GM10847 (cell line): ENCODE results near the gene HPRT1.

Source experiments
- POLR2A ChIP-seq: IDR thresholded peaks from 2 replicates; pipeline ENCODE4 v1.6.1; 2011; ENCODE audit not compliant: insufficient read length; ENCODE audit errors: extremely low read depth

The HPRT1 gene

GRCh38 chrX:134460862-134461220 lies 876 bp downstream of the HPRT1 start:
- no peak for TF ChIP-seq POLR2A

DNA sequence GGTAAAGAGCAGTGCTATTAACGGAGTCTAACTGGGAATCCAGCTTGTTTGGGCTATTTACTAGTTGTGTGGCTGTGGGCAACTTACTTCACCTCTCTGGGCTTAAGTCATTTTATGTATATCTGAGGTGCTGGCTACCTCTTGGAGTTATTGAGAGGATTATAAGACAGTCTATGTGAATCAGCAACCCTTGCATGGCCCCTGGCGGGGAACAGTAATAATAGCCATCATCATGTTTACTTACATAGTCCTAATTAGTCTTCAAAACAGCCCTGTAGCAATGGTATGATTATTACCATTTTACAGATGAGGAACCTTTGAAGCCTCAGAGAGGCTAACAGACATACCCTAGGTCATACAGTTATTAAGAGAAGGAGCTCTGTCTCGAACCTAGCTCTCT lies 1.5 kb downstream of the HPRT1 start:
- TF ChIP-seq POLR2A = no peak

GRCh38 chrX:134462927-134463326 lies 3.0 kb downstream of the HPRT1 start:
- TF ChIP-seq POLR2A = no peak

- TF ChIP-seq POLR2A = no peak
Observed at GRCh38 chrX:134469486-134469885, 9.5 kb downstream of the HPRT1 start.

DNA sequence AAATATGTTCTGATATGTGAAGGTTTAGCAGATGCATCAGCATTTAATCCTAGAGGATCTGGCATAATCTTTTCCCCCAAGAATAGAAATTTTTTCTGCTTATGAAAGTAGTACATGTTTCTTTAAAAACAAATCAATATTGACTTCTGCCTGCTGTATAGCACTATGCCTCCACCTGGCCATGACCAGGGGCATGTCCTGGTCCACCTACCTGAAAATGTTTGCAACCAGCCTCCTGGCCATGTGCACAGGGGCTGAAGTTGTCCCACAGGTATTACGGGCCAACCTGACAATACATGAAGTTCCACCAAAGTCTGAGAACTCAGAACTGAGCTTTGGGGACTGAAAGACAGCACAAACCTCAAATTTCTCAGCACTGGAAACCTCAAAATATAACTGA lies 10.0 kb downstream of the HPRT1 start:
- TF ChIP-seq POLR2A = no peak

DNA sequence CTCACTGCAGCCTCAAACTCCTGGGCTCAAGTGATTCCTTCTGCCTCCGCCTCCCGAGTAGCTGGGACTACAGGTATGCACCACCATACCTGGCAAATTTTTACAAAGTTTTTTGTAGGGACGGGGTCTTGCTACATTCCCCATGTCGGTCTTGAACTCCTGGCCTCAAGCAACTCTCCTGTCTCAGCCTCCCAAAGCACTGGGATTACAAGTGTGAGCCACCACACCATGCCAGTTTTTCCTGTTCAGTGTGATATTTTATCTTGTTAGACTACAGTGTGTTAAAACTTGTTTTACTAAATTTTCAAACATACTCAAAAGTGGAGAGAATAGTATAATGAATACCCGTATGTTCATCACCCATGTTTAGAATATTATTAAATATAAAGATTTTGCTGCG lies 12.1 kb downstream of the HPRT1 start:
- no peak for TF ChIP-seq POLR2A

DNA sequence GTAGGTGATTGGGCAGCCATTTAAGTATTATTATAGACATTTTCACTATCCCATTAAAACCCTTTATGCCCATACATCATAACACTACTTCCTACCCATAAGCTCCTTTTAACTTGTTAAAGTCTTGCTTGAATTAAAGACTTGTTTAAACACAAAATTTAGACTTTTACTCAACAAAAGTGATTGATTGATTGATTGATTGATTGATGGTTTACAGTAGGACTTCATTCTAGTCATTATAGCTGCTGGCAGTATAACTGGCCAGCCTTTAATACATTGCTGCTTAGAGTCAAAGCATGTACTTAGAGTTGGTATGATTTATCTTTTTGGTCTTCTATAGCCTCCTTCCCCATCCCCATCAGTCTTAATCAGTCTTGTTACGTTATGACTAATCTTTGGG lies 16.3 kb downstream of the HPRT1 start:
- no peak for TF ChIP-seq POLR2A

DNA sequence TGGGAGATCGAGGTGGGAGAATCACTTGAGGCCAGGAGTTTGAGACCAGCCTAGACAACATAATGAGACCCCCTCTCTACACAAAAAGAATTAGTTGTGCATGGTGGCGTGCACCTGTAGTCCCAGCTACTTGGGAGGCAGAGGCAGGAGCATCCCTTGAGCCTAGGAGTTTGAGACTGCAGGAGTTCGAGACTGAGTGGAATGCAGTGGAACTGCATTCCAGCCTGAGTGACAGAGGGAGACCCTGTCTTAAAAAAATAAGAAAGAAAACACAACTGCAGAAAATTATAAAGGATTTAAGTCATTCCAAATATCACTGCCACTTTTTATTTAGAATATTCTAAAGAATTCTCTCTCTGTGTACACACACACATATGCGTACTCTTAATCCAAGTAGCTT lies 18.4 kb downstream of the HPRT1 start:
- TF ChIP-seq POLR2A = no peak

GRCh38 chrX:134480061-134480460 lies 20.1 kb downstream of the HPRT1 start:
- TF ChIP-seq POLR2A = no peak

DNA sequence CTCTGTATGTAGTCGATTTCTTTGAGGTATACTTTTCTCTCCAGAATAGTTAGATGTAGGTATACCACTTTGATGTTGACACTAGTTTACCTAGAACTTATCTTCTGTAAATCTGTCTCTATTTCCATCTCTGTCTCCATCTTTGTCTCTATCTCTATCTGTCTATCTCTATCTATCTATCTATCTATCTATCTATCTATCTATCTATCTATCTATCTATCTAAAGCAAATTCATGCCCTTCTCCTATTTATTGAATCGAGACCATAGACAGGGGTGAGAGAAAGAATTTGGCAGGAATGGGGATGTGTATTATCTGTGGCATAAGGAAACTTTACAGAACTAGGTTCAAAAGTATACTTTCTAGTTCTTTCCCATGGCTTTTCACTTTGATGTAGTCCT lies 21.4 kb downstream of the HPRT1 start:
- no peak for TF ChIP-seq POLR2A

DNA sequence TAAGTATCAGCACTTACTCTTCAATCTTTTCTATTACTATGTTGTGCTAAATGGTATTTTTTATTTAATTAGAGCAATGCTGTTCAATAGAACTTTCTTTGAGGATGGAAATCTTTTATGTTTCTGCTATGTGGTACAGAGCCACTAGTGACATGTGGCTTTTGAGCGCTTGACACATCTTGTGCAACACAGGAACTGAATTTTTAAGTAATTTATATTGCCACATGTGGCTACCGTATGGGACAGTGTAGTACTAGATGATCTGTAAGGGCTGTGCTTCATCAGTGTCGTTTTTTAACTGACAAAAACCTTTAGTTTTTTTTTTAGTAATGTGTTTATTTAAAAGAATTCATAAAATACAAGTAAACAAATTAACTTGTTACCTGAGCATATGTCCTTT lies 22.4 kb downstream of the HPRT1 start:
- no peak for TF ChIP-seq POLR2A

- no peak for TF ChIP-seq POLR2A
Observed at GRCh38 chrX:134484039-134484438, 24.1 kb downstream of the HPRT1 start.

DNA sequence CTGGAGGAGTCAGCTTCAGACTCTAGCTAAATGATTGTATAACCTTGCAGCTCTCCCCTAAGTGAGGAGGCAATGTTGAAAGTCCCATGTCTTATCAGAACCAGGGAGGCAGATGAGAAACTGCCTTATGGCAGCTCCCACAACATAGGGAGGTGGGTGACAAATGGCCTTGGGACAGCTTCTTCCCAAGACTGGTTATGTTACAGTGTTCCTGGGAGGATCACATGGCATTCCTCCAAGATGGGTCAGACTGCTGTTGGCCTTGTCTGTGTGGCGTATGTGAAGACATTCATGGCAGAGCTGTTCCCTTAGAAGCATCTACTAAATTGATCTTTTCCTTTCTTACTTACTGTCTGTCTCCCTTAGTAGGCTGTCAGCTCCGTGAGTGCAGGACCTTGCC lies 42.0 kb downstream of the HPRT1 start:
- TF ChIP-seq POLR2A = no peak

GRCh38 chrX:134502686-134503085 lies 42.7 kb downstream of the HPRT1 start:
- no peak for TF ChIP-seq POLR2A

- TF ChIP-seq POLR2A = no peak
Observed at GRCh38 chrX:134512566-134512965, 52.6 kb downstream of the HPRT1 start.

- TF ChIP-seq POLR2A = no peak
Observed at GRCh38 chrX:134513091-134513490, 53.1 kb downstream of the HPRT1 start.

DNA sequence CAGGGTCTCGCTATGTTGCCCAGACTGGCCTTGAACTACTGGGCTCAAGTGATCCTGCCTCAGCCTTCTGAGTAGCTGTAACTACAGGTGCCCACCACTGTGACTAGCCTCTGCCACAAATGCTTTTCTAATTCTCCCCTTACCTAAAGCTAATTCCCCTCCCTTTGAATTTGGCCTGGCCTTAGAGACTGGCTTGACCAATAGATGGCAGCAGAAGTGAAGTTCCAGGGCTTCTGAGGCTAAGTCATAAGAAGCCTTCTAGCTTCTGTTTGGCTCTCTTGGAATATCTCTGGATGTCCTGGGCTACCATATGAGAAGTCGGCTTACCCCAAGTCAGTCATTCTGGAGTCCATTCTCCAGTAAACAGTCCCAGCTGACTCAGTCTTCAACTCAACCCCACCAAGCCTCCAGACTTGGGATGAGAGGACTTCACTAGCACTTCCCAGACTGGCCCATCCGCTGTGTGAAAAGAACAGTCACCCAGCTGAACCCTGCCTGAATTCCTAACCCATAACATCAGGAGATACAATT lies 61.0 kb downstream of the HPRT1 start:
- TF ChIP-seq POLR2A = no peak

DNA sequence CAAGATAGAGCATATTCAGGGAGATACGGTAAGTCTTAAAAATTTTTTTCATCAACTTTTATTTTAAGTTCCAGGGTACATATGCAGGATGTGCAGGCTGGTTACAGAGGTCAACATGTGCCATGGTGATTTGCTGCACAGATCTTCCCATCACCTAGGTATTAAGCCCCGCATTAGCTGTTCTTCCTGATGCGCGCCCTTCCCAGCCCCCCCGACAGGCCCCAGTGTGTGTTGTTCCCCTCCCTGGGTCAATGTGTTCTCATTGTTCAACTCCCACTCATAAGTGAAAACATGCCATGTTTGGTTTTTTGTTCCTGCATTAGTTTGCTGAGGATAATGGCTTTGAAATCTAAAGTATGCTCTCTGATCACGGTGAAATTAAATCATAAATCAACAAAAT lies 64.2 kb downstream of the HPRT1 start:
- TF ChIP-seq POLR2A = no peak

DNA sequence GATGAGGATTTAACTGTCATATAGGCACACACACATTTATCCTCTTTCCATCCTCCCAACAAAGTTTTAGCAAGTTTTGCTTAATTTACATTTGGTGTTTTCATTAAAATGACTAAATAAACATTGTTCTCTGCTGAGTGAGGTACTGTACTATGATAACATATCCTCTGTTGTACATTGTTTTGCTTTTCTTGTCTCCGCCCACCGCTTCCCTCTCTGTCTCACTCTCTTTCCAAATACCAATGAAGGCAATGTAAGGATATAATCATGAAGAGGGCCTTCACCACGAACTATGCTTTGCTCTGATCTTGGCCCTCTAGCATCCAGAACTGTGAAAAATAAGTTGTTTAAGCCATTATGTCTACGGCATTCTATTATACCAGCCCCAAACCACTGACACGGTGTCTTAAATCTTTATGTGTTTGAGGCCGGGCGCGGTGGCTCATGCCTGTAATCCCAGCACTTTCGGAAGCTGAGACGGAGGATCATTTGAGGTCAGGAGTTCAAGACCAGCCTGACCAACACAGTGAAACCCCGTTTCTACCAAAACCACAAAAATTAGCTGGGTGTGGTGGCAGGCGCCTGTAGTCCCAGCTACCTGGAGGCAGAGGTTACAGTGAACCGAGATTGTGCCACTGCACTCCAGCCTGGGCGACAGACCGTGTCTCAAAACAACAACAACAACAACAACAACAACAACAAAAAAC lies 65.3 kb downstream of the HPRT1 start:
- no peak for TF ChIP-seq POLR2A
